Keratinocyte (primary cell): ENCODE measurements around the gene SAMHD1. TPM values are rescaled to one million over a fixed set of nuclear protein-coding genes. Genes with fewer than 3 reads are reported as not detected.

Source experiments
- DNase-seq: peaks from one replicate; pipeline ENCODE4 v3.0.0-alpha.2; 2011; ENCODE audit warnings: low read depth, missing footprints, low spot score
- FAIRE-seq: peaks from 2 replicates; lab custom pipeline; 2011; peaks lifted over from hg19 to GRCh38; lab: Jason Lieb, UNC
- H2AFZ ChIP-seq: 2 replicates; pipeline ENCODE4 v1.6.0; 2012; ENCODE audit warnings: low read length, control low read depth, inconsistent platforms; ENCODE audit not compliant: control insufficient read depth
- H3K27ac ChIP-seq: 2 replicates; pipeline ENCODE4 v1.5.1; 2011; ENCODE audit warnings: low read length; ENCODE audit not compliant: control insufficient read depth, insufficient read depth
- H3K27me3 ChIP-seq: 3 replicates; pipeline ENCODE4 v1.6.0; 2011; ENCODE audit warnings: low read length; ENCODE audit not compliant: control insufficient read depth, insufficient read depth; ENCODE audit errors: extremely low read depth
- H3K36me3 ChIP-seq, 2 experiments: 2 replicates in 1 of 2; 3 replicates in 1 of 2; pipeline ENCODE4 v1.5.1; 2011; ENCODE audit warnings: low read length in 2 of 2, mild to moderate bottlenecking in 1 of 2; ENCODE audit not compliant: control insufficient read depth in 2 of 2, insufficient read depth in 2 of 2; ENCODE audit errors: extremely low read depth in 1 of 2
- H3K4me1 ChIP-seq: 3 replicates; pipeline ENCODE4 v1.5.1; 2011; ENCODE audit warnings: low read length; ENCODE audit not compliant: control insufficient read depth, insufficient read depth; ENCODE audit errors: extremely low read depth
- H3K4me2 ChIP-seq: 3 replicates; pipeline ENCODE4 v1.6.0; 2011; ENCODE audit warnings: low read depth, low read length; ENCODE audit not compliant: control insufficient read depth, insufficient read depth; ENCODE audit errors: extremely low read depth
- H3K4me3 ChIP-seq, 3 experiments: fragments of 200-600 bp in 1 of 3; sonication (generic) in 1 of 3; 2 replicates in 2 of 3; 3 replicates in 1 of 3; pipeline ENCODE4 v1.5.1; 2011 to 2016; ENCODE audit warnings: low read length in 3 of 3, mild to moderate bottlenecking in 3 of 3, control low read depth in 2 of 3, inconsistent platforms in 1 of 3, low read depth in 1 of 3, mixed read lengths in 1 of 3, mixed run types in 1 of 3, moderate library complexity in 1 of 3; ENCODE audit not compliant: control insufficient read depth in 2 of 3, insufficient read depth in 2 of 3; ENCODE audit errors: extremely low read depth in 1 of 3
- H3K79me2 ChIP-seq: 2 replicates; pipeline ENCODE4 v1.6.0; 2012; ENCODE audit warnings: low read length; ENCODE audit not compliant: control insufficient read depth, insufficient read depth
- H3K9ac ChIP-seq: 3 replicates; pipeline ENCODE4 v1.6.0; 2011; ENCODE audit warnings: low read length; ENCODE audit not compliant: control insufficient read depth, insufficient read depth; ENCODE audit errors: extremely low read depth
- H3K9me1 ChIP-seq: 3 replicates; pipeline ENCODE4 v1.6.0; 2011; ENCODE audit warnings: low read length; ENCODE audit not compliant: control insufficient read depth, insufficient read depth; ENCODE audit errors: extremely low read depth
- H3K9me3 ChIP-seq: 2 replicates; pipeline ENCODE4 v1.5.1; 2012; ENCODE audit warnings: low read depth, low read length; ENCODE audit not compliant: control insufficient read depth
- H4K20me1 ChIP-seq: 3 replicates; pipeline ENCODE4 v1.6.0; 2011; ENCODE audit warnings: low read length; ENCODE audit not compliant: control insufficient read depth, insufficient read depth; ENCODE audit errors: extremely low read depth
- EZH2 ChIP-seq: IDR thresholded peaks from one replicate; pipeline ENCODE4 v1.6.1; 2012; ENCODE audit warnings: inconsistent platforms, mild to moderate bottlenecking, low read length, moderate library complexity
- dilution Hi-C: fragments of 300-500 bp; cut with MboI; formaldehyde crosslinking; loops from one replicate; pipeline ENCODE4 v1.7.0; 2020; ENCODE audit warnings: low sequenced_read_pairs; ENCODE audit not compliant: extremely low pct_ligation_motif_present
- polyA plus RNA-seq, 5 experiments: library from polyadenylated mRNA; depleted of rRNA in 3 of 5; stranded (reverse) in 3 of 5; stranded (forward) in 1 of 5; unstranded in 1 of 5; fragments of >200 nt; gene quantifications; 1 replicate in 1 of 5; 2 replicates in 3 of 5; 3 replicates in 1 of 5; pipeline versions ENCODE4 v1.2.1 to v1.2.3, GENCODE V29; 2011 to 2012; ENCODE audit warnings: missing spikeins in 2 of 5, low read depth in 1 of 5, low replicate concordance in 1 of 5
- TF ChIP-seq, protein P1 (sequence below), 3 experiments: IDR thresholded peaks in 1 of 3; conservative IDR thresholded peaks in 1 of 3; optimal IDR thresholded peaks in 1 of 3; 2 replicates in 2 of 3; 3 replicates in 1 of 3; pipeline versions ENCODE3 to v1.5.1; 2011; ENCODE audit warnings: low read length in 3 of 3, mild to moderate bottlenecking in 3 of 3, moderate library complexity in 2 of 3, control low read depth in 1 of 3, inconsistent platforms in 1 of 3; ENCODE audit not compliant: insufficient read depth in 2 of 3; ENCODE audit errors: extremely low read depth in 1 of 3

SAMHD1 gene
- polyA plus RNA-seq, 1 donor (not counting 4 experiments of a cell fraction or from before 2014, with no cell fraction given), result 26.5 TPM

DNA sequence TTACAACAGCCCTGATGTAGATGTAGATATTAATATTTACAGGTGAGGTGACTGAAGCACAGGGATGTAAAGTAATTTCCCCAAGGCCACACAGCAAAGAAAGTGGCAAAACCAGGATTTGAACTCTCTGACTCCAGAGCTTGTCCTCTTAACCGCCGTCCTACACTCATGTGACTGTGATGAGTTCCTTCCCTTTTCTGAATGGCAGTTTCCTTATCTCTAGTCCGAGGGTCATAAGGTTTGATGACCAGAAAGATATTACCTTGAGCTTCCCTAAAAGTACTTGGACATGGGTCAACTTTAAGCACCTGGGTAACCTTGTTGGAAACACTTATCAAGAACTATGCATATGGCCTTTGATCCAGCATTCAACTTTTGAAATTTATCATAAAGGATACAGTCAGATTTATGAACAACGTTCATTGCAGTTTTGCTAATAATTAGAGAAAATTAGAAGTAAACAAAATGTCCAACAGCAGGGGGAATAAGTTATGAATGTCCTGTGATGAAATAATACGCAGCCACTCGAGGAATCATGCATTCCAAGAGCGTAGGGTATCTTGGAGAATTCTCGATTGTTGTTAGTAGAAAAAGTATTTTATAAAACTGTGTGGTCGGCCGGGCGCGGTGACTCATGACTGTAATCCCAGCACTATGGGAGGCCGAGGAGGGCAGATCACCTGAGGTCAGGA is 77.9 kb downstream of the SAMHD1 start:
- H3K36me3 ChIP-seq, result no peaks in the 10 kb centered on the region
- no peaks in the 10 kb centered on the region for H4K20me1 ChIP-seq
- no peak overlapping the region for H3K4me2 ChIP-seq
- H3K4me1 ChIP-seq, result peaks cover 19% of the 10 kb centered on the region
- FAIRE-seq, result no peak
- no peaks in the 10 kb centered on the region for H3K9me1 ChIP-seq
- no peak for DNase-seq
- no peak overlapping the region for H2AFZ ChIP-seq
- H3K27ac ChIP-seq, result no peak overlapping the region
- no peak overlapping the region for H3K9ac ChIP-seq
- no peaks in the 10 kb centered on the region for H3K9me3 ChIP-seq
- H3K4me3 ChIP-seq, result no peak overlapping the region
- TF ChIP-seq, protein P1, sequence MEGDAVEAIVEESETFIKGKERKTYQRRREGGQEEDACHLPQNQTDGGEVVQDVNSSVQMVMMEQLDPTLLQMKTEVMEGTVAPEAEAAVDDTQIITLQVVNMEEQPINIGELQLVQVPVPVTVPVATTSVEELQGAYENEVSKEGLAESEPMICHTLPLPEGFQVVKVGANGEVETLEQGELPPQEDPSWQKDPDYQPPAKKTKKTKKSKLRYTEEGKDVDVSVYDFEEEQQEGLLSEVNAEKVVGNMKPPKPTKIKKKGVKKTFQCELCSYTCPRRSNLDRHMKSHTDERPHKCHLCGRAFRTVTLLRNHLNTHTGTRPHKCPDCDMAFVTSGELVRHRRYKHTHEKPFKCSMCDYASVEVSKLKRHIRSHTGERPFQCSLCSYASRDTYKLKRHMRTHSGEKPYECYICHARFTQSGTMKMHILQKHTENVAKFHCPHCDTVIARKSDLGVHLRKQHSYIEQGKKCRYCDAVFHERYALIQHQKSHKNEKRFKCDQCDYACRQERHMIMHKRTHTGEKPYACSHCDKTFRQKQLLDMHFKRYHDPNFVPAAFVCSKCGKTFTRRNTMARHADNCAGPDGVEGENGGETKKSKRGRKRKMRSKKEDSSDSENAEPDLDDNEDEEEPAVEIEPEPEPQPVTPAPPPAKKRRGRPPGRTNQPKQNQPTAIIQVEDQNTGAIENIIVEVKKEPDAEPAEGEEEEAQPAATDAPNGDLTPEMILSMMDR (optimal IDR thresholded peaks at IDR 0.05 in 1 of 3, IDR thresholded peaks at IDR 0.05 in 1 of 3, conservative IDR thresholded peaks at IDR 0.05 in 1 of 3; ENCODE audit: extremely low read depth in 1 of 3, insufficient read depth in 2 of 3, low read length in 3 of 3), result no peak
- TF ChIP-seq EZH2, result no peak
- H3K27me3 ChIP-seq, result peaks cover 2% of the 10 kb centered on the region
- no peaks in the 10 kb centered on the region for H3K79me2 ChIP-seq
- dilution Hi-C loops, result no loop called here

DNA sequence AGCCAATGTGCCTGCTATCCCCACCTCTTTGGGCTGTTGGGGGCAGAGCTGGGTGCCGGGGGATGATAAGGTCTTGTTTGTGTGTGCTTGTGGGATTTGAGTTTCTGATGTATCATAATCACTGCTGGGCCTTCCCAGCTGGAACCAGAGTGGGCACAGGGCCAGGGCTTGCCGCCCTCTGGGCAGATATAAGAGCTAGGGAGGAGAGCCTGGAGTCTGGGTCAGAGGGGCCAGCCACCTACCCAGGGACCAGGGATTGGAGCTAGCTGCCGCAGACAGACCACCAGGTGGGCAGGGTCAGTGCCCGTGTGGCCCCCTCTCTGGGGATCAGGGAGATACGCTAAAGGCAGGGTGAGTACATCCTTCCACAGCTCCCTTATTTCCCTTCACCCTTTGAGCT is 78.7 kb downstream of the SAMHD1 start:
- H3K4me2 ChIP-seq, result no peak overlapping the region
- no peak overlapping the region for H3K9ac ChIP-seq
- no peaks in the 10 kb centered on the region for H3K9me3 ChIP-seq
- H3K4me1 ChIP-seq, result peaks cover 16% of the 10 kb centered on the region
- no peak overlapping the region for H3K4me3 ChIP-seq
- no peaks in the 10 kb centered on the region for H4K20me1 ChIP-seq
- H3K36me3 ChIP-seq, result no peaks in the 10 kb centered on the region
- H3K27me3 ChIP-seq, result no peaks in the 10 kb centered on the region
- dilution Hi-C loops, result no loop called here
- no peaks in the 10 kb centered on the region for H3K9me1 ChIP-seq
- no peak for TF ChIP-seq EZH2
- TF ChIP-seq, protein P1 (optimal IDR thresholded peaks at IDR 0.05 in 1 of 3, IDR thresholded peaks at IDR 0.05 in 1 of 3, conservative IDR thresholded peaks at IDR 0.05 in 1 of 3; ENCODE audit: extremely low read depth in 1 of 3, insufficient read depth in 2 of 3, low read length in 3 of 3), result no peak
- DNase-seq (no peak), FAIRE-seq (no peak)
- no peak overlapping the region for H2AFZ ChIP-seq
- no peak overlapping the region for H3K27ac ChIP-seq
- no peaks in the 10 kb centered on the region for H3K79me2 ChIP-seq
